WTC11 (cell line): Measurements from ENCODE around the gene PCSK2.

Experiments used
- CREB1 ChIP-seq: sonication (generic); formaldehyde crosslinking; IDR thresholded peaks from 2 replicates; pipeline ENCODE4 v1.8.0; 2023; ENCODE audit warnings: mild to moderate bottlenecking, missing genetic modification reagents
- ESRRA ChIP-seq: sonication (generic); formaldehyde crosslinking; IDR thresholded peaks from 2 replicates; pipeline ENCODE4 v1.8.1; 2022; ENCODE audit warnings: mild to moderate bottlenecking, missing genetic modification reagents, borderline replicate concordance
- FOXK1 ChIP-seq: sonication (generic); formaldehyde crosslinking; IDR thresholded peaks from 2 replicates; pipeline ENCODE4 v1.8.0; 2022; ENCODE audit warnings: mild to moderate bottlenecking, moderate library complexity, missing genetic modification reagents
- NR3C1 ChIP-seq: sonication (generic); formaldehyde crosslinking; conservative IDR thresholded peaks from 2 replicates; pipeline ENCODE4 v1.8.1; 2023; ENCODE audit warnings: low read depth, mild to moderate bottlenecking, missing genetic modification reagents
- SP1 ChIP-seq: sonication (generic); formaldehyde crosslinking; conservative IDR thresholded peaks from 2 replicates; pipeline ENCODE4 v1.8.1; 2022; ENCODE audit warnings: missing genetic modification reagents
- TCF7 ChIP-seq: sonication (generic); formaldehyde crosslinking; IDR thresholded peaks from 2 replicates; pipeline ENCODE4 v1.8.0; 2022; ENCODE audit warnings: mild to moderate bottlenecking, low read depth, missing genetic modification reagents, moderate library complexity
- TF ChIP-seq, protein P1 (sequence below): fragments of 200-600 bp; IDR thresholded peaks from 2 replicates; pipeline ENCODE4 v1.8.0; 2022; ENCODE audit warnings: antibody characterized with exemption
- TF ChIP-seq, protein P2 (sequence below): sonication (generic); formaldehyde crosslinking; IDR thresholded peaks from 2 replicates; pipeline ENCODE4 v1.8.1; 2022; ENCODE audit warnings: mild to moderate bottlenecking, moderate library complexity, missing genetic modification reagents
- TF ChIP-seq, protein P3 (sequence below): sonication (generic); formaldehyde crosslinking; IDR thresholded peaks from 2 replicates; pipeline ENCODE4 v1.8.1; 2023; ENCODE audit warnings: mild to moderate bottlenecking, missing genetic modification reagents, moderate library complexity
- TF ChIP-seq, protein P4 (sequence below): sonication (generic); formaldehyde crosslinking; IDR thresholded peaks from 2 replicates; pipeline ENCODE4 v1.8.1; 2022; ENCODE audit warnings: low read depth, mild to moderate bottlenecking, moderate library complexity, missing genetic modification reagents, borderline replicate concordance
- TF ChIP-seq, protein P5 (sequence below): sonication (generic); formaldehyde crosslinking; IDR thresholded peaks from 2 replicates; pipeline ENCODE4 v1.8.0; 2022; ENCODE audit warnings: mild to moderate bottlenecking, missing genetic modification reagents
- TF ChIP-seq, protein P6 (sequence below): sonication (generic); formaldehyde crosslinking; IDR thresholded peaks from 2 replicates; pipeline ENCODE4 v1.8.0; 2022; ENCODE audit warnings: mild to moderate bottlenecking, missing genetic modification reagents

DNA sequence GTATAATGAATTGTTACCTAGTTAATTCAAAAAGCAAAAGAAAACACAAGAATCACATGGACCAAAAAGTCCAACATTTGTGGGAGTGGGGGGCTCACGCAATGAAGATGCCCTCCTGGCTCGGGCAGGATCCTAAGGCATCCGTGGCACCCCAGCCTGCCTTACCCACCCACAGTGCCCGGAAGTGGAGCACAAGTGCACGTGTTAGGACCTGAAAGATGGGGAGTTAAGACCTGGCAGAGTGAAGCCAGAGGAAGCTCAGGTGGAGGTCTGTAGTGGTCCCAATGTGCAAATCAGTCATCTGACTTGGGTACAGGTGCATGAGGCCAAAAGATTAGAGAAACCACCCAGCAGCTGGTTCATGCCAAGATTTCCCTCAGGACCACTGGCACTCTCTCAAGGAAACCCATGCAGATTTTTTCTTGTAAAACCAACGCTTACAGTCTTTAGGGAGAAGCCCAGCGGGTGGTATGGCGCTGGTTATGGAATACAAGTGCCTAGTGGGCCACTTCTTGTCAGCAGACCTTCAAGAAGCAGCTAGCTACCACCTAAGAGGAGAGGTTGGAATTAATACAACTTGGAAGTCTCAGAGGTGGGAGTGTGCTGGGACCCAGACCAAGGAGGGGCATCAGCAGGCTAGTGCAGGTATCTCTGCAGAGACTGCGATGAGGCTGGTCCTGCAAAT lies 262.2 kb downstream of the PCSK2 start:
- TF ChIP-seq, protein P1, sequence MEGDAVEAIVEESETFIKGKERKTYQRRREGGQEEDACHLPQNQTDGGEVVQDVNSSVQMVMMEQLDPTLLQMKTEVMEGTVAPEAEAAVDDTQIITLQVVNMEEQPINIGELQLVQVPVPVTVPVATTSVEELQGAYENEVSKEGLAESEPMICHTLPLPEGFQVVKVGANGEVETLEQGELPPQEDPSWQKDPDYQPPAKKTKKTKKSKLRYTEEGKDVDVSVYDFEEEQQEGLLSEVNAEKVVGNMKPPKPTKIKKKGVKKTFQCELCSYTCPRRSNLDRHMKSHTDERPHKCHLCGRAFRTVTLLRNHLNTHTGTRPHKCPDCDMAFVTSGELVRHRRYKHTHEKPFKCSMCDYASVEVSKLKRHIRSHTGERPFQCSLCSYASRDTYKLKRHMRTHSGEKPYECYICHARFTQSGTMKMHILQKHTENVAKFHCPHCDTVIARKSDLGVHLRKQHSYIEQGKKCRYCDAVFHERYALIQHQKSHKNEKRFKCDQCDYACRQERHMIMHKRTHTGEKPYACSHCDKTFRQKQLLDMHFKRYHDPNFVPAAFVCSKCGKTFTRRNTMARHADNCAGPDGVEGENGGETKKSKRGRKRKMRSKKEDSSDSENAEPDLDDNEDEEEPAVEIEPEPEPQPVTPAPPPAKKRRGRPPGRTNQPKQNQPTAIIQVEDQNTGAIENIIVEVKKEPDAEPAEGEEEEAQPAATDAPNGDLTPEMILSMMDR, result no peak
- TF ChIP-seq SP1 (CRISPR knock-in tag) (no peak), CREB1 (no peak), TCF7 (CRISPR knock-in tag) (no peak), FOXK1 (CRISPR knock-in tag) (no peak), ESRRA (CRISPR knock-in tag) (no peak), NR3C1 (no peak)
- TF ChIP-seq, protein P2, sequence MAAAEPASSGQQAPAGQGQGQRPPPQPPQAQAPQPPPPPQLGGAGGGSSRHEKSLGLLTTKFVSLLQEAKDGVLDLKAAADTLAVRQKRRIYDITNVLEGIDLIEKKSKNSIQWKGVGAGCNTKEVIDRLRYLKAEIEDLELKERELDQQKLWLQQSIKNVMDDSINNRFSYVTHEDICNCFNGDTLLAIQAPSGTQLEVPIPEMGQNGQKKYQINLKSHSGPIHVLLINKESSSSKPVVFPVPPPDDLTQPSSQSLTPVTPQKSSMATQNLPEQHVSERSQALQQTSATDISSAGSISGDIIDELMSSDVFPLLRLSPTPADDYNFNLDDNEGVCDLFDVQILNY (CRISPR knock-in tag), result no peak
- TF ChIP-seq, protein P3, sequence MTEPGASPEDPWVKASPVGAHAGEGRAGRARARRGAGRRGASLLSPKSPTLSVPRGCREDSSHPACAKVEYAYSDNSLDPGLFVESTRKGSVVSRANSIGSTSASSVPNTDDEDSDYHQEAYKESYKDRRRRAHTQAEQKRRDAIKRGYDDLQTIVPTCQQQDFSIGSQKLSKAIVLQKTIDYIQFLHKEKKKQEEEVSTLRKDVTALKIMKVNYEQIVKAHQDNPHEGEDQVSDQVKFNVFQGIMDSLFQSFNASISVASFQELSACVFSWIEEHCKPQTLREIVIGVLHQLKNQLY, result no peak
- TF ChIP-seq, protein P4, sequence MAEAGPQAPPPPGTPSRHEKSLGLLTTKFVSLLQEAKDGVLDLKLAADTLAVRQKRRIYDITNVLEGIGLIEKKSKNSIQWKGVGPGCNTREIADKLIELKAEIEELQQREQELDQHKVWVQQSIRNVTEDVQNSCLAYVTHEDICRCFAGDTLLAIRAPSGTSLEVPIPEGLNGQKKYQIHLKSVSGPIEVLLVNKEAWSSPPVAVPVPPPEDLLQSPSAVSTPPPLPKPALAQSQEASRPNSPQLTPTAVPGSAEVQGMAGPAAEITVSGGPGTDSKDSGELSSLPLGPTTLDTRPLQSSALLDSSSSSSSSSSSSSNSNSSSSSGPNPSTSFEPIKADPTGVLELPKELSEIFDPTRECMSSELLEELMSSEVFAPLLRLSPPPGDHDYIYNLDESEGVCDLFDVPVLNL (CRISPR knock-in tag), result no peak
- TF ChIP-seq, protein P5, sequence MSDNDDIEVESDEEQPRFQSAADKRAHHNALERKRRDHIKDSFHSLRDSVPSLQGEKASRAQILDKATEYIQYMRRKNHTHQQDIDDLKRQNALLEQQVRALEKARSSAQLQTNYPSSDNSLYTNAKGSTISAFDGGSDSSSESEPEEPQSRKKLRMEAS (CRISPR knock-in tag), result no peak
- TF ChIP-seq, protein P6, sequence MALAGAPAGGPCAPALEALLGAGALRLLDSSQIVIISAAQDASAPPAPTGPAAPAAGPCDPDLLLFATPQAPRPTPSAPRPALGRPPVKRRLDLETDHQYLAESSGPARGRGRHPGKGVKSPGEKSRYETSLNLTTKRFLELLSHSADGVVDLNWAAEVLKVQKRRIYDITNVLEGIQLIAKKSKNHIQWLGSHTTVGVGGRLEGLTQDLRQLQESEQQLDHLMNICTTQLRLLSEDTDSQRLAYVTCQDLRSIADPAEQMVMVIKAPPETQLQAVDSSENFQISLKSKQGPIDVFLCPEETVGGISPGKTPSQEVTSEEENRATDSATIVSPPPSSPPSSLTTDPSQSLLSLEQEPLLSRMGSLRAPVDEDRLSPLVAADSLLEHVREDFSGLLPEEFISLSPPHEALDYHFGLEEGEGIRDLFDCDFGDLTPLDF, result no peak
